ENCODE measurements around the gene SORBS1.

The SORBS1 gene

DNA sequence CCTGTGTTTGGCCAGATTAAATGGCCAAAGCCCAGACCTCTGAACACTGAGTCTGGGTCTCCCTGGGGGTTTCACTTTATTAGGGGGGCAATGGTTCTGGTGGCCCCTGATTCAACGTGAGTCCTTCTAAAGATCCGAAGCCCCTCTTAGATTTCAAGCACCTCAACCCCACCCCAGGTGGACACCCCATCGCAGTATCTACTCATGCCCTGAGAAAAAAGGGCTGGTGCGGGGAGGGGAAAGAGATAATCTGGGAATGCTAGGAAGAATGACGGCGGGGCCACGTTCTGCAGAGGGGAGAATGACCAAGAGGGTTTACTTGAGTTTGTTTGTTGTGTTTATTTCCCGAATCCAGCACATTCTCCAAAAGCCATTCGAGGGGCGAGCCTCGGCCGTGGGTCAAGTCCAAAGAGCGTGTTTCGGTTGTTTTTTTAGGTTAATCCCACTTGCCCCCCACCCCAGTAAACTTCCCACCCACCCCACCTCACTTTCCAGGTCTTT lies 271.2 kb downstream of the SORBS1 start:
- DNase-seq (ENCODE audit: low read depth), result no peak

DNA sequence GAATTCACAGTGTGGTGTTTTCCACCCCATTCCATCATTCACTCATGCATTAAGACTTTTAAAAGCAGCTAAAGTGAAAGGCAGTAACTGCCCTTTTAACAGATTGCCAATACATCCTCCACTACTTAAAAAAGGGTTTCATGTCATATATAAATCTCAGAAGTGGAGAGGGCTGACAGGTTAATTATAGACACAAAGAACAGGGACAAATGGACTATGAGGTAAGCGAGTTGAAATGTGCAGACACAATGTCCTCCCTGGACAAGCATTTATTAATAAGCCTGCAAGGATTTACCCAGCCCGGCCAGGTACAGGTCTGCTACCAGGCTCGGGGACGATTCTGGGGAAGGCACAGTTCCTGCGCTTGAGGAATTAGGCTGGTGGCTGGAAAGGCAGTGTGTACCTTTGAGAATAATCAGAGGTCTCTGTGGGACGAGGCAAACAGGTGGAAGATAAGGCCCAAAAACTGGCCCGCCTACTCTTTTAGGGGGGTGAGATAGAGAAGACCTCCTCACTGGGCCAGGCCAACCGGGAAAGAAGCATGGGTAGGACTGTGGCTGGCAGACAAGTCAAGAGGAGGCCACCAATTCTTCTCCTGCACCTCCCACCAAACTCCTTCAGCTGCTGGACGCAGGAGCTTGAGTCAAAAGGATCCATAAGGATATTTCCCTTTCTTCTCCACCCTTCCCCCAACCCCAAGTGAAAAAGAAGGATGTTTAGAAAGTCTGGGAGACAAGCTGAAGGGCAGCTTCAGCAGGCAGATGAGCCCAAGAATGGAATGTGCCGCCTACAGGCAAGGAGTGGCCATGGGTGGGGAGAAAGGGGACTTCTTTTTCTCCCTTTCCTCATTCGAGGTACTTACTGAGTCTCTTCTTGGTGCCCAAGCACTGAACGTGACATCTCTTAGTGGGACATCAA lies 271.9 kb downstream of the SORBS1 start:
- DNase-seq (ENCODE audit: low read depth), result no peak

DNA sequence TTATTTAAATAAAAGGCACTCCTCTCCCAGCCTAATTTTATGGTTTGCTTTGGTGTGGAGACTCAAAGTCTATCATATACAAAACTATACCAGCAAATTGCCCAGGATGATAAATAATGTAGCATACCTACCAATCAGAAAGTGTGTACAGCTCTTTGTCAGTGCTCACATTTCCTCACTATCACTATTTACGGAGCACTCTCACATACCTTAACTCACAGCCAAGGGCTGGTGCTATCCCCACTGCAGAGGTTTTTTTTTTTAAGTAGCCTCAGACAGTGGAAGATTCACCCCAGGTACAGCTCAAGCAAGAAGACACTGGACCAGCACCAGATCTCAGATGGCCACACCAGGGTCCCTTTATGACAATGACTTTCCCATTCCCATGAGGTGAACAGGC lies 272.9 kb downstream of the SORBS1 start:
- no peak for DNase-seq (ENCODE audit: low read depth)

DNA sequence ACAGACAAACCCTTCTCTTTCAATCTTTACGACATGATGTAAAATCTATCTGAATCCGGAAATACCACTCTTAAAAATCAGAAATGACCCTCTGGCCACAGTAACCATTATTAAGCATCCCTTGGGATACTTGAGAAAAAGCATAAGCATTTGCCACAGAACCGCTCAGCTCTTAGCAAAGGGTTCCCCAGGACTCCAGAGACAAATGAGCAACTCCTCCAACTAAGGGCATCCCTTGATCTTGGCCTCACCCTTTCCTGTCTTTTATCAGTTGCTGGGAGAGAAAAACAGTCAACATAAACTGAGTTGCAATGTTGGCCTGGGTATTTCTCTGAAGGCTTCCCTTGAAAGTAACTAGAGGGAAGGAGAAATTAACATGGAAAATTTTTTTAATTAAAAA lies 273.9 kb downstream of the SORBS1 start:
- DNase-seq (ENCODE audit: low read depth), result no peak

DNA sequence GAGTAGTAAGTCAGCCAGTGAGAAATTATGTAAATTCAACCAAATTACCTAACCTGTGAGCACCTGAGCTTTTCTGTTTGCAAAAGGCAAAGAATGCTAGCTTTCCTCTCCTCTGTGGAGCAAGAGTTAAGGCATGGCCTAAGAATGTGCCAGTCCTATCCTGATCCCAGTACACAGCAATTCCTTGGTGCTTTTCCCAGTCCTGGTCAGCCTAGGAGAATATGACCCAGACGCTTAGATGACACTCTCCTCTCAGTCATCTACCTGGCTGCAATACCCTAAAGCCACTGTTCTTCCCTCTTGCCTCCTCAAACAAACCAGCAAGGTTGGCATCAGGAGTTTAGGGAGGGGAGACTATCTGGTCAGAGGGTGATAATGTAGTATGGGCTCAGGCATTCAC lies 274.5 kb downstream of the SORBS1 start:
- no peak for DNase-seq (ENCODE audit: low read depth)

DNA sequence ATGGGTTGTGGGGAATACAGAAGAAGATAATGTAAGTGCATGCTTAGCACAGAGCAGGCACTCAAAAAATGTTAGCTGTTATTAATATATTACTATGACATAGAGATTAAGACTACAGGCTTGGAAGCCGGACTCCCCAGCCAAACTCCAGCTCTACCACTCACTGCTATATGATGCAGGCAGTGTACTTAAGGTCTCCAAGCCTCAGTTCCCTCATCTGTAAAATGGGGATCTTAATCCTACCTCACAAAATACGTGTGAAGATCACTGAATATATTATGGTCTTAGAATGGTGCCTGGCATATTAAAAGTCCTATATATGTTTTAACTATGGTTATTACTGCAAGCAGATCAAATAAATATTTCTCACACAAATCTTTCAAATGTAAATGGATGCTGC lies 275.6 kb downstream of the SORBS1 start:
- no peak for DNase-seq (ENCODE audit: low read depth)

DNA sequence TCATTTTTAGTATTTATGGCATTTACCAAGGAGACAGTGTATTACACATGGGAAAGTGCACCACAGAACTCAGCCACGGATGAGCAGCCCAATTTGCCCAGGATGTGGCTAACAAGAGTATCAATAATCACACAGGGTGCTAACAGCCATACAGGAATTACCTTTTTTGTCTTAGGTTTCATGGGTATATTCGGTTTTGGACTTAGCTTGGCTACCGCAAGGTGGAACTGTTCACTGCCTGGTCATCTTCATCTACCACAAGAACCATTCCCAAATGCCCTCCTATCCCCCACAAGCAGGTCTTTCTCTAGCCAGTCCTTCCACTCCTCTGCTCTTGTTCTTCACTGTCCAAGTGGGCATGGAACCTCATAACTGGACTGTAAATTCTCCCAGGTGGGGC lies 276.4 kb downstream of the SORBS1 start:
- no peak for DNase-seq (ENCODE audit: low read depth)

DNA sequence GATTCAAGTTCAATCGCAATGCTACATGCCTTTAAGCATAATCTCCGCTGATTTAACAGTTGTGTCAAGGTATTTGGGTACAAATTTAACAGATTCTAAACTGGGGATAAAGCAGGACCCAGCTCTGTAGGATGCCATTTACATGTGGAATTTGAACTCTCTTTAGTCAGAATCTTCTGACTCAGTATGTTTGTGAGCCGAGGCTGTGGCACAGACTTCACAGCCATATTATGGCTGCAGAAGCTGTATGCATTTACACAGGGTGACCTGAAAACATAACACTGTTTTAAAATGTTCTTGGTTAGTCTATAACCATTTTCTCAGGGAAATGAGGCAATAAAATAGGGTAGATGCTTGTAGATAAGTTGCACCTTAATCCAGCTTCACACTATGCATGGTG lies 279.1 kb downstream of the SORBS1 start:
- DNase-seq (ENCODE audit: low read depth), result no peak

DNA sequence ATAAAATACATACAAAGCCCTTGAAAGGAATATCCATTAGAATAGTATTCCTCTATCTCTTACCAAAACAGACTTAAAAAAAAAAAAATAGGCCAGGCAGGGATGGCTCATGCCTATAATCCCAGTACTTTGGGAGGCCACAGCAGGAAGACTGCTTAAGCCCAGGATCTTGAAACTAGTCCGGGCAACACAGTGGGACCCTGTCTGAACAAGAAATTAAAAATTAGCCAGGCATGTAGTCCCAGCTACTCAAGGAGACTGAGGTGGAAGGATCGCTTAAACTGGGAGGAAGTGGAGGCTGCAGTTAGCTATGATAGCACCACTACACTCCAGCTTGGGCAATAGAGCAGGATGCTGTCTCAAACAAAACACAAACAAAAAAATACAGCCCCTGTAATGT lies 280.0 kb downstream of the SORBS1 start:
- no peak for DNase-seq (ENCODE audit: low read depth)

DNA sequence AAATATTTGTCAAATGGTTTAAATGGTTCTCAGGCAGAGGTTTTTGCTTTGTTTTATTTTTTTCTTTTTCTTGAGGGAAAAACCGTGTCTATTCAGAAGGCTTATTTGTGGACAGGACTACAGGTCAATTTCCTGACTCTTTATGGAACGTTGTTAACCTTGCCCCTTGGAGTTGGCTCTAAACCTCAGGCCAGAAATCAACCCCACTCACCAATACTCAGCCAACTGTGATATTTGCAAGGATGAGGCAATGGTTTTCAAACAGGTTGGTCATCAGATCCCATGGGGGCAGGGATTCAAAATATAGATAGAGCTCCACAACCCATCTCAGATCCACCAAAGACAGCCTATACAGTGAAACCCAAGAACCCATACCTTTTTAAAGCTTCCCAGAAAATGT lies 280.5 kb downstream of the SORBS1 start:
- no peak for DNase-seq (ENCODE audit: low read depth)

DNA sequence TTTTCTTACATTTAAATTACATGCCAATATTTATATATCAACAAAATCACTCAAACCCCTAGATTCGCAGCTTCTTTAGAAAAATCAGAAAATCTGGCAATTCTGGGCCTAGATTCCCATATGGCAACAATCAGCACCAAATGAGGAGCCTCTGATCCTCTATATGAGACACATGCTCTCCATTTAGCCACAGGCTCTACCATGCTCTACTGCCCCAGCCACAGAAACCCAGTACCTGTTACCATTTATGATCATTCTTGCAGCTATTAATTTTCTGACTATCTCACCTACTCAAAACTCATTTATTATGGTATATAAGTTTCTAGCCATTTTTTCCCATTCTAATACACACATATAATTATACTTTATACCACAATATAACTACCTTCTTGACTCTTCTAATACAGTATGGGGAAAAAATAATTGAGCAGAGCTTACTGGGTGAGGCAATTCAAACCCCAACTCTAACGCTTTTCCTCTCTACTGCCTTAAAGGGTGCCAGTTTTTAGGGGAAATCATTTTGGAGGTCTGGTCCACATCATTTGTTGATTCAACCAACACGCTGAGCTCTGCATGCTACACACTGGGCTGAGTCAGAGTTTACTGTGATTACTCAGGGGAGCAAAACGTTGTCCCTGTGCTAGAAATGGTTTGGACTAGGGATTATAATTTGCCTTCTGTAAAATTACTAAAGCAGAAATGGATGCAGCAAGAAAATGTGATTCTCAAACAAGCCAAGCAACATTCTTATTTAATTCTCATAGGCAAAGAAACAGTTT lies 281.9 kb downstream of the SORBS1 start:
- DNase-seq (ENCODE audit: low read depth), result no peak

DNA sequence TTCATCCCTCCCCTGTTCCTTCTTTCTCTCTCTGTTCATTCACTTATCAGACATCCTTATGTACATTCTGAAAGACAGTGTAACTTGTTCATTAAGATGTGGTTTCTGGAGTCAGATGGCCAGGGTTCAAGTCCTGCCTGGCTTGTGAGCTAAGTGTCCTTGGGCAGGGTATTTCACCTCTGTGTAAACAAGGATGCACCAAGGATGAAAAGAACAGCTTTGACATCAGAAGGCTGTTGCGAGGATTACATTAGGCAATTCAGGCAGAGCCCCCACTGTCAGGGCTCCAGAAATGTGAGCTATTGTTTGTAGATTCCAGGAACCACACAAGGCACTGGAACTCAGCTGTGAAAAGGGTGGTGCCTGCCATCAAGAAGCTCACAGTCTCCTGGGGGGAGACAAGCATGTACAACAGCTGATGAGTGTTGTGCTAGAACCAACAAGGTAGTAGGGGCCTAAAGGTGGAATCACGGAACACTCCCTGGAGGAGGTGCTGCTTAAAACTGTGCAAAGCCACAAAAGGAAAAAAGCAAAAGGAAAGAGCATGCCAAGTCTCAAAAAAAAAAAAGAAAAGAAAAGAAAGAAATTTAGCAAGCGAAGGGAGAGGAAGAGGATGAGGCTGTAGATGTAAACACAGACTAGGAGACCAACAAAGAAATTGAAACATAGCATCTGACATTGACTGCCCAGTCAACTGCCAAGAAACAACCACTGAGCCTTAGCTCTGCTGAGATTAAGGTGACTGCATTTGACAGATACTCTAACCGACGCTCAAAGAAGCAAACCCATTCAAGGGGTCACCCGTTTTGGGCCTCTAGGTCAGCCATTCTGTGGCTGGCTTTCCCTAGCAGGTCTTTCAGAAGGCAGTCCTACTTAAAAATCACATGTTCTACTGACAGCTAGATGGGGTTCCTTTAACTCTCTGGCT lies 282.8 kb downstream of the SORBS1 start:
- DNase-seq (ENCODE audit: low read depth), result no peak

DNA sequence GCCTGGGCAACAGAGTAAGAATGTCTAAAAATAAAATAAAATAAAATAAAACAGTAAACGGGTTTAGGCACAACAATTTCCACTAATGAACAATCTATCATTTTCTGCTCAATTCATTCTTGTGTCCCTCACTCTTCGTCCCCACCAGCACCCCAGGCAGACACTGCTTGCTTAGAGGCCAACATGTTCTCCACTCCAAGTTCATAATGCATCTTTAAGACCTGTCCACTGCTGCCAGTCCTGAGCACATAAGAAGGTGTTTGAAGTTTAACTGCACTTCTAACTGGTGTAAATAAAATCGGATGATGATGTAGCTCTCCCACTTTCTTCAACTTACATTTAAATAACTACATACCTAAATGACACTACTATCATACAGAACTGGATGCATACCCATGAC lies 283.6 kb downstream of the SORBS1 start:
- DNase-seq (ENCODE audit: low read depth), result no peak

DNA sequence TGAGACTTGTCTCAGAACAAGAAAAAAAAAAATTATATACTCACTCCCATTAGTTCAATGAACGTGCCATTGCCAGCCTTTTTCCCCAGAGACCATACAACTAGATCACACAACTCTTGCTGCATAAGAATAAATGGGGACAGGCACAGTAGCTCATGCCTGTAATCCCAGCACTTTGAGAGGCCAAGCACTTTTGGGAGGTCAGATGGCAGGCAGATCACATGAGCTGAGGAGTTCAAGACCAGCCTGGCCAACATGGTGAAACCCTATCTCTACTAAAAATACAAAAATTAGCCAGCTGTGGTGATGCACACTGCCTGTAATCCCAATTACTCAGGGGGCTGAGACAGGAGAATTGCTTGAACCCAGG lies 284.0 kb downstream of the SORBS1 start:
- no peak for DNase-seq (ENCODE audit: low read depth)

DNA sequence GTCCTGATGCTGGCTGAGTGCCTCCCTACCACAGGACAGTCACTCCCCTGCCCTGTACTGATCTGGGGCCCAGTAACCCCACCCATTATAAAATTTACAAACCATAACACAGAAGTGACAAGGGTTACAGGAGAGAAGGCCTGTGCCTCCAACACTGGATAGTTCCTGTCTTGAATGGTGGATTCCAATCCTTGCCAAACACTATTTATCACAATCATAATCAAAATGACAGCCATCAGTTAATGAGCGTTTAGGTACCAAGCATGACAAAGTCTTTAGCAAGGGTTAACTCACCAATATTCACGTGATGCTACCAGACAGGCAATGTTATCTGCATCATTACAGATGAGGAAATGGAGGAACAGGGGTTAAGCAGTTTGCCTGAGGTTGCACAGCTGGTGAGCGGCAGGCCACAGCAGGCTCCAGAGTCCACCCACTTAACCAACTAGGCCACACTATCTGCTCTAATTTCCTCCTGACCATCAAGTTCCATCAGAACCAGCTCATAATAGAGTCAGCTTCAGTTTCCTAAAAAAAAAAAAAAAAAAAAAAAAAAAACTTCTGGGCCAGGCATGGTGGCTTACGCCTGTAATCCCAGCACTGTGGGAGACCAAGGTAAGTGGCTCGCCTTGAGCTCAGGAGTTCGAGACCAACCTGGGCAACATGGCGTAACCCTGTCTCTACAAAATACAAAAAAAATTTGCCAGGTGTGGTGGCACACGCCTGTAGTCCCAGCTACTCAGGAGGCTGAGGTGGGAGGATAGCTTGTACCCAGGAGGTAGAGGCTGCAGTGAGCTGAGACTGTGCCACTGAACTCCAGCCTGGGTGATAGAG lies 284.6 kb downstream of the SORBS1 start:
- DNase-seq (ENCODE audit: low read depth), result no peak

DNA sequence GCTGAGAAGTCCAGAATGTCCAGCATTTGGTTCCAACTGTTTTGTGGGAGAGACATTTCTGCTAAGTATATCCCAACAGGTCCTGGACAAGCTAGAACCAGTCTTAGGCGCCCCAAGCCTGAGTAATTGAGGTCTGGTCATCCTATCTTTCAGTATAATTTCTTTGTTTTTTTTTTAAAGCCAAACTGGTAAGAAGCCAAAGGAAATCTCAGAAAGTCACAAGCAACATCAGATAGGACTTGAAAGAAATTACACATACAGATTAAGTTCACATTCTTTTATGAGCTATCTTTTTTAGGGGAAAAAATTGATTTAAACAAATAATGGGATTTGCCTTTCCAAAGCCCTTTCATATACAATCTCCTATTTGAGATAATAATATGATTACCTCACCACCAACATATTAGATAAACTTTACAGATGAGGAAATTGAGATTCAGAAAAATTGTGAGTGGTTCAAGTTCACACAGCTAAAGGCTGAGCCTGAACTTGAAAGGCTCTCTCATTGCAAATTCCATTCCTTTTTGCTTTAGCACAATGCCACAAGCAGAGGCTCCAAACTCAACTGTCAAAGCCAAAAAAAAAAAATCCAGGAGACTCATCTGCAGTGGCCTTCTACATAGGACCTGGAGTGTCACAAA lies 285.3 kb downstream of the SORBS1 start:
- DNase-seq (ENCODE audit: low read depth), result no peak

DNA sequence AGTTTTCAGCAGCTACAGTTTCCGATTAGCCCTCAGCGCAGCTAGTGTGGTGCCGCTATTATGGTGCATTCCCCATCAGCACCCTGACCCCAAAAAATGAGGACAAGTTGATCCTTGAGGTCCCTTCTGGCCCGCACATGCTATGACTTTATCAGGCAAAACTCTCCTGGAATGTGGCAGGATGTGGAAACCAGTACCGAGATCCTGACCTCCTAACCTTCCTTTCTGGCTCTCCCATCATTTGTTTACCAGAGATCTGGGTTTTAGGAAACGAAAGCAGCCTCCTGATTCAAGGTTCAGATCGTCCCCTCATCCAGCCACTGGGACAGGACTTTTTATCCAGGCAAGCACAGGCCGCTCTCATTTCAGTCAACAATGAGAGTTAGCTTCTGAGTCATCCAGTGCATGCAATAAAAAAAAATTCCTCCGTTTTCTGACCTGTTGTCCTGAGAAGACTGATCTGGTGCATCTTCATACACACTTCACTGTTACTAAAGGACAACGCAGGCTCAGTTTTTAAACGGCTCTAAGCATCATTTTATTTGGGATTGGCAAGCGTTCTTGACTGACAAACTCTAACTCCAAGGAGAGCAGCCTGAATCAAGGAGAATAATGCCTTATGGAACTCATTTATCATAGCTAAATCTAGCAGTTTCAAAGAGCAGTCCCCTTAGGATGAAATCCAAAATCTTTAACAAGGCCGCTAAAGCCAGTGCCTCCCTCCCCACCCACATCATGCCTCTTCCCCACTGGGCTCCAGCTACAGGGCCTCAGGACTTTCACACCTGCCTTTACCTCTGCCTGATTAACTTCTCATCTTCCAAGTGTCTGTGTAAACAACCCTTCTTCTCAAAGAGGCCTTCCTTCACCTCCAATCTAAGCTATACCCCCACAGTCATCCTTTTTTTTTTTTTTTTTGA lies 287.5 kb downstream of the SORBS1 start:
- DNase-seq (ENCODE audit: low read depth), result no peak

DNA sequence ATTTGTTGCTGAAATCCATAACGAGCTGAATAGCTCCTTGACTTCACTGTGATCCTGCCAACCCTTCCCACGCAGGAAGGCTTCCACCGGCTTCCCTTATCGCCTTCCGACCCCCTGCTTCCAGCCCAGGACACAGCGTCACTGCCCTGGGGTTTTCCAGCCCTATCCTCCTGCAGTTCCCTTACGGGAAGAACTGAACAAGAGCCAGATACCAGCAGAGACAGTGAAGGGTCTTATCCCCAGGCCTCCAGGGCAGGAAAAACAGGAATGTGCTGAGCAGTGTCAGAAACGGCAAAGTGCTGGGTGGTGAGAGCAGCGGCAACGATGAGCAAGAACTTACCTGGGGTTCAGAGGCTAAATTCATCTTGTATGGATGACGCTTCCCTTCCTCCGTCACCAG lies 292.7 kb downstream of the SORBS1 start:
- DNase-seq (ENCODE audit: low read depth), result no peak

DNA sequence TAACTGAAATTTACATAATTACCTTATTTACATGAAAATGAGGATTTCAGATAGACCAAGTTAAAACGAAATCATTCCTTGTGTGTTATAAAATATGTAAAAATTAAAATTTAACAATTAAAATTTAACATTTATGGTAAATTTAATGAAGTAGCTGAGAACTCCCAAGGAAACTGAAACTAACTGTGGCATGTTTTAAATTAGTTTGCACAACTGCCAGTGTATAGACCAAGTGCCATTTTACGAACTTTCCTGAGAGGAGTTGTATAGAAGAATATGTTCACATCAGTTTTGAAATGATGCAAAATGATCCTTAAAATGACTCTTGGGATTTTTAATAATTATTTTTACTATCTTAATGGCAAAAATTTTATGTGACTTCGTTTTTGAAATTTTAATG lies 293.9 kb downstream of the SORBS1 start:
- DNase-seq (ENCODE audit: low read depth), result no peak

DNA sequence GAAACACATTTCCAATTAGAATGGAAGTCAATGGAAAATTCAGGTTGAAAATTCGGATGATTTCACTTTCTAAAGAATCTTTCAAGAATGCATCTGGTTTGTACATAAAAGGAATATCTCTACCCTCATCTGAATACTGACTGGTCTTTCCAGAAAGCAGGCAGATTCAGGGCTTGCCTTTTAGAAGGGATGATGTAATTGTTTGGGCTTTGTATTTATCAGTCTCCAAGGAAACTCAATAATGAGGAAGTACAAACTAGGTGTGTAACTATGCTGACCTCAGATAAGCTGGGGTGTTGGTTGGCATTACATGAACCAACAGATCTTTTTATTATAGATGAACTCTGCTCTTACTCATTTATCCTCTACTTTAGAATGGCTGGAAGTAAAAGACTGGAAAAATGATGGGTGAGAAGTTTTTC lies 294.5 kb downstream of the SORBS1 start:
- DNase-seq (ENCODE audit: low read depth), result no peak
